Measurements from ENCODE around the gene TRPM2.
"Not testable (repeated sequence)": the region's sequence is repeated elsewhere in the genome, so short reads cannot be mapped to it uniquely, and the experiment has no call there.

Gene TRPM2

GRCh38 chr21:44399955-44400790, 46.8 kb downstream of the TRPM2 start:
- no peak for DNase-seq

DNA sequence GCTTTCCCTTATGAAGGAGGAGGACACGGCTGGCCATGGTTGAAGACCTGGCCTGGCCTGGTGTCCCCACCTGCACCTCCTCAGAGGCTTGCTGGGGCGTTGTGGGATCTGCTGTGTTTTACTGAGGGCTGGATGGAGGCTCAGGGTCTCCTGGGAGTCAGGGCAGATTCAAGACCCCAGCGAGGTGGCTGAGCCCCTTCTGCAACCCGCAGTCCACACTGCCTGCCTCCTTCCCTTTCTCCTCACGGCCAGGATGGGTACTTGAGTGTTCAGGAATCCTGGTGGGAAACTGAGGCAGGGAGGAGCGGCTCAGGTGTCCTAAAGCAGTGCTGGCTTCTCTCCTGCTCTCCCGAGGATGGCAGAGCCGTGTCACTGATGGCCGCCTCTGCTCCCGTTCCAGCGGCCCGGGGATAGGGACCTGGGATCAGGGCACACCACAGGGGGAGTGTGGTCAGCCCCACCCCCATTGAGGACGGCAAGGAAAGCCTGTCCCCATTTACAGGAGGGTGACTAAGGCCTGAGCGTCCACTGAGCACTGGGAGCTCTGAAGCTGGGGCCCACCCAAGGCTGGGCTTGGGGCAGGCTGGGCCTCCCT, 47.5 kb downstream of the TRPM2 start:
- DNase-seq, result no peak

DNA sequence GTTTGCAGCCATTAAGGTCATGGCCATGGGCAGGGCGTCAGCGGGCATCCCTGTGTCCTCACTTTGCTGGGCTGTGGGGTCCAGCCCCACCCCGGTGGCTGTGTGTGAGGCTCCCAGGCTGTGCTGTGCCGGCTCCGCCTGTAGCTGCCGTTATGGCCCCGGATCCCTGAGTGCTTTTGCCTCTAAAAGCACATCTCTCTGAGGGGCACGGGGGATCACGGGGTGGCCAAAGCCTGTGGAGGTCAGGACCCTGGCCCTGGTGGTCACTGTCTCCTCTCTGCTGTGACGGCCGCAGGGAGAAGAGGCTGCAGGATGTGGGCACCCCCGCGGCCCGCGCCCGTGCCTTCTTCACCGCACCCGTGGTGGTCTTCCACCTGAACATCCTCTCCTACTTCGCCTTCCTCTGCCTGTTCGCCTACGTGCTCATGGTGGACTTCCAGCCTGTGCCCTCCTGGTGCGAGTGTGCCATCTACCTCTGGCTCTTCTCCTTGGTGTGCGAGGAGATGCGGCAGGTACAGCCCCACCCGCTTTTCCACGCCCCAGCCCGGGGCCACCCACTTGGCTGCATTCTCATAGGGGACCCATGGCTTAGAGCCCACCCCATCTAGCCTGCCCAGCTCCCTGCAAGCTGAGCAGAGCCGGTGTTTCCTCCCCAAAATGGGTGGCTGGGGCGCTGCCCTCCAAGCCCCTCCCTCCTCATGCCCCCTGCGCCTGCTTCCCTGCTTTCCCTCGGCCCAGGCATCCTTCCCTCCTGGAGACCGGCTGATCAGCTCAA, 48.2 kb downstream of the TRPM2 start:
- DNase-seq, result no peak

DNA sequence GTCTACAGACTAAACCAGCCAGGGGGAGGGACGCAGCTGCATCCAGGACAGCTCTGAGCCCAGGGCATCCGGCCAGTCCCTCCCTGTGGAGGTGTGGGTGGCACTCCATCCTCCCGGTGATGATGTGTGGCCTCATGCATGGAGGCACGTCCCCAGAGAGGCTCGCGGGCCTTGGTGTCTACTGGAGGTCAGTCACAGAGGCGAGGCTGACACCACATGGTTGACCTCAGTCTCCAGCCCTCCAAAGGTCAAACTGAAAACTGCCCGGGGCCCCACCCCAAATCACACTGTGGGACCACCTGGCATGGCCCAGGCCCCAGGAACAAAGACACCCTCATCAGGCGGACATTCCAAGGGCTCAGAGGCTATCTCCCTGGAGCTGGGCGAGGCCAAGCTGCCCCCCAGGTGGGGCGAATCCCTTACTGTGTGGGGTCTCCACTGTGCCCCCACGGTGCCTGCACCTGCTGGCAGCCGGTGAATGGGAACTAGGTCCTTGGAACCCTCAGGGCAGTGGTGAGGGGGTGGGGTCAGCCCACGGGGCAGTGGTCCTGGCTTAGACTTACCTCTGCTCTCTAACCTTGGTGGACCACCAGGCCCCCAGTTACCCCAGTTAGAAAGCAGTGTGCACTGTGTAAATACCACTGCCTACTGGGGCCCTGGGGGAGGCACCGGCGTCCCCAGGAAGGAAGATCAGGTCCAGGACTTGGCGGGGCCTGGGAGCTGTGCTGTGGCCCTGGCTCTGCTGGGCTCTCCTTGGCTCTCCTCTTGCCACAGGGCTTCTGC, 49.1 kb downstream of the TRPM2 start:
- no peak for DNase-seq

- no peak for DNase-seq
These were observed 49.9 kb downstream of the TRPM2 start for GRCh38 chr21:44403106-44404020.

- not testable (repeated sequence) for DNase-seq
These were observed 51.1 kb downstream of the TRPM2 start for GRCh38 chr21:44404482-44404881.

GRCh38 chr21:44405091-44405947, 51.9 kb downstream of the TRPM2 start:
- no peak for DNase-seq

GRCh38 chr21:44405948-44406872, 52.8 kb downstream of the TRPM2 start:
- DNase-seq, result no peak

DNA sequence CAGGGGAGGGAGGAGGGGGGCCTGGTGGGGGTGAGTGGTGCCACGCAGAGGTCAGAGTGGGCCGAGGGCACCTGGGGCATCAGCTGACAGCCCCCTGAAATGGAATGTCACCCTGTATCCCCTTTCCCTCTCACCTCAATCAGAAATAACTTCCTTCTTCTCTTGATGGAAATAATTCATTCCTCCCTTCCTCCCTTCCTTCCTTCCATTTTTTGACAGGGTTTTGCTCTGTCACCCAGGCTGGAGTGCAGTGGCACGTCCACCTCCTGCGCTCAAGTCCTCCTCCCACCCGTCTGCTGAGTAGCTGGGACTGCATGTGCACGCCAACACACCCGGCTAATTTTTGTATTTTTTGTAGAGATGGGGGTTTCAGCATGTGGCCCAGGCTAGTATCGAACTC, 53.5 kb downstream of the TRPM2 start:
- DNase-seq, result no peak

DNA sequence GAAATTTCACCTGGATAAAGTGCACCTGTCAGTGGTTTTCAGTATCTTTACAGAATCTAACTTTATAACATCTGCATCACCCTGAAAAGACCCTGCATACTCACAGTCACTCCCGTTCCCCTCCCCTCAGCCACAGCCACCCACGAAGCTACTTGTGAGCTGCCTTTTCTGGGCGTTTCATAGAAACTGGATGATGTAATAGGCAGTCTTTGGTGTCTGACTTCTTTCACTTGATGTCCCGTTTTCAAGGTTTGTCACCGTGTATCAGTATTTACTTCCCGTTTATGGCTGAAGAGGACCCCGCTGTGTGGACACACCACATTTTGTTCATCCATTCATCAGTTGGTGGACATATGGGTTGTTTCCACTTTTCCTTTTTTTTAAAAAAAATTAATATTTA, 54.1 kb downstream of the TRPM2 start:
- no peak for DNase-seq

GRCh38 chr21:44408226-44408625, 54.8 kb downstream of the TRPM2 start:
- DNase-seq, result no peak

- no peak for DNase-seq
These were observed 60.3 kb downstream of the TRPM2 start for GRCh38 chr21:44413566-44414290.

DNA sequence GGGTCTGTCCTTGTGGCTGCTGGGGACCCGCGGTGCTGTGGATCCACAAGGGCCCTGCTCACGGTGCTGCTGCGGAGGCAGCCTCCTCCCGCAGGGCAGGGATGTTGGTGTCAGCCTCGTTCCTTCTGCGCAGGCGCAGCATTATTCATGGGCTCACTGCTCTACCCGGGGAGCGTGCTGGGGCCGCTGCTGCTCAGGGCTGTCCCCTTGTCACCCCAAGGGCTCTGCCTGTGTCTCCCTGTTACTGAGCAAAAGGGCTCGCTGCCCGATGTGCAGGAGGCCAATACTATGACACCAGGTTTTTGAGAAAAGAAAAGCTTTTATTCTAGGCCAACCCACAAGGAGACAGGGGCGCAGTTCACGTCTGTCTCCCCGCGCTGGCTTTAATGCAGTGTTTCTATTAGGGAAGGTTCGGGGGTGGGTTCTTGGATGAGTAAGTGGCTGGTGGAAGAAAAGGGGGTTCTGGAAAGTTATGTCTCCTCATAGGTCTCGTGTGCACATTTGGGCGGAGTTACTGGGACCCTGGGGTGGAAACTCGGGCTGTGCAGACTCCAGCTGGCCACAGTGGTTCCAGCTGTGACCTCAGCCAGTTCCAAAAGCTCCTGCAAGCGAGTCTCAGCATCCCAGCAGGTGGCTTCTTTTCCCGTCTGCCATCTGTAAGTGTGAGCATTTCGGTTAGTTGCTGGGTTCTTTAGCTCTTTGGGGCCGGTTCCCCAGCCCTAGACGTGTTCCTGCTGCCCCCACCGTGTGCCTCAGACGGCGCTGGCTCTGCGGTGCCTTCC, 61.1 kb downstream of the TRPM2 start:
- DNase-seq, result no peak

- no peak for DNase-seq
These were observed 61.9 kb downstream of the TRPM2 start for GRCh38 chr21:44415073-44416025.

GRCh38 chr21:44416193-44416592, 62.8 kb downstream of the TRPM2 start:
- DNase-seq, result no peak

GRCh38 chr21:44417621-44418107, 64.2 kb downstream of the TRPM2 start:
- DNase-seq, result not testable (repeated sequence)
